Measurements from ENCODE around the gene TWF1. TPM values are rescaled to one million over a fixed set of nuclear protein-coding genes. Genes with fewer than 3 reads are reported as not detected.
A peak's percentile ranks its signal among the peaks of the same experiment; 100 is the strongest.

The TWF1 gene
- total and polyA plus RNA-seq, 9 of the 15 experiments (the other 6 are each of a cell fraction or from before 2014, with no cell fraction given) = 10.3 to 29.4 (median 23.4) TPM

- peak; percentile 32 for TF ChIP-seq HMGN3 (IDR thresholded peaks at IDR 0.05; ENCODE audit: borderline replicate concordance, extremely low read depth, insufficient read length, low read depth, low read length)
- TF ChIP-seq USF2 (CRISPR knock-in tag; IDR thresholded peaks at IDR 0.05) = no peak
- no peak for TF ChIP-seq TEAD4 (IDR thresholded peaks at IDR 0.05; ENCODE audit: low read length)
- TF ChIP-seq TEAD4 (CRISPR knock-in tag; IDR thresholded peaks at IDR 0.05; ENCODE audit: borderline replicate concordance) = 0 out of 2 replicates have a peak, but pooled peaks have one; percentile 22
- no peak for TF ChIP-seq HMBOX1 (IDR thresholded peaks at IDR 0.05)
- TF ChIP-seq MBD2 (IDR thresholded peaks at IDR 0.05; ENCODE audit: borderline replicate concordance, low read depth) = no peak
- TF ChIP-seq, protein P1, sequence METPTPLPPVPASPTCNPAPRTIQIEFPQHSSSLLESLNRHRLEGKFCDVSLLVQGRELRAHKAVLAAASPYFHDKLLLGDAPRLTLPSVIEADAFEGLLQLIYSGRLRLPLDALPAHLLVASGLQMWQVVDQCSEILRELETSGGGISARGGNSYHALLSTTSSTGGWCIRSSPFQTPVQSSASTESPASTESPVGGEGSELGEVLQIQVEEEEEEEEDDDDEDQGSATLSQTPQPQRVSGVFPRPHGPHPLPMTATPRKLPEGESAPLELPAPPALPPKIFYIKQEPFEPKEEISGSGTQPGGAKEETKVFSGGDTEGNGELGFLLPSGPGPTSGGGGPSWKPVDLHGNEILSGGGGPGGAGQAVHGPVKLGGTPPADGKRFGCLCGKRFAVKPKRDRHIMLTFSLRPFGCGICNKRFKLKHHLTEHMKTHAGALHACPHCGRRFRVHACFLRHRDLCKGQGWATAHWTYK (CRISPR knock-in tag; IDR thresholded peaks at IDR 0.05) = 0 out of 2 replicates have a peak, but pooled peaks have one; percentile 34
- no peak for TF ChIP-seq CBX5 (IDR thresholded peaks at IDR 0.05; ENCODE audit: borderline replicate concordance, low read depth)
- no peak for TF ChIP-seq KAT8 (IDR thresholded peaks at IDR 0.05; ENCODE audit: low read depth)
- no peak for TF ChIP-seq TRIM24 (IDR thresholded peaks at IDR 0.05)
- no peak for TF ChIP-seq PATZ1 (CRISPR knock-in tag; IDR thresholded peaks at IDR 0.05; ENCODE audit: borderline replicate concordance)
- no peak for TF ChIP-seq ETV5 (CRISPR knock-in tag; IDR thresholded peaks at IDR 0.05; ENCODE audit: low read depth)
- TF ChIP-seq, protein P2, sequence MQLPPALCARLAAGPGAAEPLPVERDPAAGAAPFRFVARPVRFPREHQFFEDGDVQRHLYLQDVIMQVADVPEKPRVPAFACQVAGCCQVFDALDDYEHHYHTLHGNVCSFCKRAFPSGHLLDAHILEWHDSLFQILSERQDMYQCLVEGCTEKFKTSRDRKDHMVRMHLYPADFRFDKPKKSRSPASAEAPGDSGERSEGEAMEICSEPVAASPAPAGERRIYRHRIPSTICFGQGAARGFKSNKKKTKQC (CRISPR knock-in tag; IDR thresholded peaks at IDR 0.05) = peak; percentile 81
- TF ChIP-seq, protein P3, sequence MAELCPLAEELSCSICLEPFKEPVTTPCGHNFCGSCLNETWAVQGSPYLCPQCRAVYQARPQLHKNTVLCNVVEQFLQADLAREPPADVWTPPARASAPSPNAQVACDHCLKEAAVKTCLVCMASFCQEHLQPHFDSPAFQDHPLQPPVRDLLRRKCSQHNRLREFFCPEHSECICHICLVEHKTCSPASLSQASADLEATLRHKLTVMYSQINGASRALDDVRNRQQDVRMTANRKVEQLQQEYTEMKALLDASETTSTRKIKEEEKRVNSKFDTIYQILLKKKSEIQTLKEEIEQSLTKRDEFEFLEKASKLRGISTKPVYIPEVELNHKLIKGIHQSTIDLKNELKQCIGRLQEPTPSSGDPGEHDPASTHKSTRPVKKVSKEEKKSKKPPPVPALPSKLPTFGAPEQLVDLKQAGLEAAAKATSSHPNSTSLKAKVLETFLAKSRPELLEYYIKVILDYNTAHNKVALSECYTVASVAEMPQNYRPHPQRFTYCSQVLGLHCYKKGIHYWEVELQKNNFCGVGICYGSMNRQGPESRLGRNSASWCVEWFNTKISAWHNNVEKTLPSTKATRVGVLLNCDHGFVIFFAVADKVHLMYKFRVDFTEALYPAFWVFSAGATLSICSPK (IDR thresholded peaks at IDR 0.05; ENCODE audit: borderline replicate concordance) = no peak
- no peak for TF ChIP-seq HDAC6 (IDR thresholded peaks at IDR 0.05; ENCODE audit: low read depth, low read length)
- TF ChIP-seq KDM4B (IDR thresholded peaks at IDR 0.05; ENCODE audit: borderline replicate concordance in 2 of 2, low read depth in 1 of 2) = no peak
- TF ChIP-seq POLR2B (IDR thresholded peaks at IDR 0.05; ENCODE audit: low read depth, partially characterized antibody) = no peak
- no peak for TF ChIP-seq CBX1 (IDR thresholded peaks at IDR 0.05; ENCODE audit: low read depth)
- no peak for TF ChIP-seq ZNF561 (CRISPR knock-in tag; conservative IDR thresholded peaks at IDR 0.05)
Observed at GRCh38 chr12:43835656-43836474, 29.7 kb upstream of the TWF1 start, which contains the start of gene TMEM117 (continued).
